ENCODE measurements around the gene FGFBP2.

Gene FGFBP2

GRCh38 chr4:15963001-15963451 lies at the start of gene FGFBP2:
FGFBP2 (minus strand) TSS chr4:15963175; CDS start chr4:15963129, 46 bp downstream.
- H3K27ac ChIP-seq = no peak within 1 kb of the TSS
- DNase-seq (ENCODE audit: low read depth, low spot score) = no peak
- TF ChIP-seq POLR2AphosphoS5 (IDR thresholded peaks at IDR 0.05; ENCODE audit: borderline replicate concordance, low read depth, low read length) (no peak), FOXP2 (optimal IDR thresholded peaks at IDR 0.05; ENCODE audit: control extremely low read depth, extremely low read length, insufficient read depth) (no peak), EZH2 (IDR thresholded peaks at IDR 0.05) (no peak)

DNA sequence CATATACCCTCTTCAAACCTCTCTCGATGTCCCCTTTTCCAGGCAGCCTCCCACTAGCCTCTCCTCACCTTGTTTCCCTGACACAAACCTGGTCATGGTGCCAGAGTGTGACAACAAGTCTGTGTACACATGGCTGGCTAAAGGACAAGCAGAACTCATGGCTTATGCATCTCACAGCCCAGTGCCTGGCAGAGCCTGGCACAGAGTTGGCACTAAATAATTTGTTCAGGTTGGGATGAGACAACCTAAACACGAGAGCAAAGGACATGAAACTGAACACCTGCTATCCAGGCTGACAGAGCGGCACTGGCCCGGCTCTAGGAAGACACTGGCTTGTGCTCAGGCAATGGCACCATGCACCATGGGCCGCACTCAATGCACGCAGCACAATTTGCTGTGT lies 48.2 kb upstream of the FGFBP2 start:
- no peaks in the 10 kb centered on the region for H3K9me3 ChIP-seq (ENCODE audit: low read depth, low read length)
- no peak for DNase-seq (ENCODE audit: low read depth, low spot score)
- H3K9ac ChIP-seq (ENCODE audit: insufficient read length) = no peak overlapping the region
- TF ChIP-seq EZH2 (IDR thresholded peaks at IDR 0.05) (no peak), POLR2AphosphoS5 (IDR thresholded peaks at IDR 0.05; ENCODE audit: borderline replicate concordance, low read depth, low read length) (no peak), FOXP2 (optimal IDR thresholded peaks at IDR 0.05; ENCODE audit: control extremely low read depth, extremely low read length, insufficient read depth) (no peak)
- no peak overlapping the region for H3K4me3 ChIP-seq
- H3K36me3 ChIP-seq (ENCODE audit: insufficient read depth, low read length) = no peaks in the 10 kb centered on the region
- H3K27ac ChIP-seq = no peak overlapping the region

More at GRCh38 chr4:15963001-15963451, at the start of gene FGFBP2:
- Histone ChIP-seq H3K9me3 (ENCODE audit: low read depth, low read length) (no peaks in the 10 kb centered on the region), H3K9ac (ENCODE audit: insufficient read length) (no peak within 1 kb of the TSS), H3K36me3 (ENCODE audit: insufficient read depth, low read length) (no peaks in the 10 kb centered on the region), H3K4me3 (no peak within 1 kb of the TSS)

- H3K9me3 ChIP-seq (ENCODE audit: low read depth, low read length) = no peaks in the 10 kb centered on the region
- H3K36me3 ChIP-seq (ENCODE audit: insufficient read depth, low read length) = no peaks in the 10 kb centered on the region
- no peak overlapping the region for H3K4me3 ChIP-seq
- TF ChIP-seq FOXP2 (optimal IDR thresholded peaks at IDR 0.05; ENCODE audit: control extremely low read depth, extremely low read length, insufficient read depth) (no peak), EZH2 (IDR thresholded peaks at IDR 0.05) (no peak), POLR2AphosphoS5 (IDR thresholded peaks at IDR 0.05; ENCODE audit: borderline replicate concordance, low read depth, low read length) (no peak)
- DNase-seq (ENCODE audit: low read depth, low spot score) = no peak
- no peak overlapping the region for H3K9ac ChIP-seq (ENCODE audit: insufficient read length)
- no peak overlapping the region for H3K27ac ChIP-seq
Observed at GRCh38 chr4:16009153-16009552, 46.2 kb upstream of the FGFBP2 start.

DNA sequence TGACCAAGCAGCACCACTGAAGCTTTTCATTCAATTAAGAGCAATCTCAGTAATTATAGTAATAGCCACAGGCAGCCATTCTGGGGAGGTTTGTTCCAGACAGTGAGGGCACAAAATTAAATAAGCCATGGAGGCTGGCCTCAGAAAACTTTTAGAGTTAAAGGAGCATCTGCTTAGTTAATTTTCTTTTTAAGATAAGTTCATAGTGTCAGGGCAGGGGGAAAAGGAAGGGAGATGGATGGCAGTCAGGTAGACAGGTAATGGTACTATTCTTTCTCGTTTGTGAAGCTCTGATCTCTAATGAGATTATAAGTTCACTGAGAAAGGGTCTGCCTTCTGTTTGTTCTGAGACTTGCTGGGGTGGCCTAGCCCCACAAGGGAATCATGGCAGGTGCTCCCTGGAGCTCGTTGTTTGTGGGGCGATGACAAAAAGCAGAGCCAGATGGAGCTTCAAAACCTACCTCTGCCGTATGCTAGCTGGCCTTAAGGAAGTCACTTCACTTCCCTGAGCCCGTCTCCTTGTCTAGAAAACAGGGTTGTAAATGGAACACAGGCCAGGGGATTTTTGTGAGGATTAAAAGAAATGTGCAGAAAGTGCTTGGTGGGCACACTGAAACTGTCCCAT lies 44.6 kb upstream of the FGFBP2 start:
- Histone ChIP-seq H3K4me3 (no peak overlapping the region), H3K9me3 (ENCODE audit: low read depth, low read length) (no peaks in the 10 kb centered on the region), H3K9ac (ENCODE audit: insufficient read length) (no peak overlapping the region), H3K36me3 (ENCODE audit: insufficient read depth, low read length) (no peaks in the 10 kb centered on the region), H3K27ac (no peak overlapping the region)
- no peak for TF ChIP-seq EZH2 (IDR thresholded peaks at IDR 0.05)
- TF ChIP-seq POLR2AphosphoS5 (IDR thresholded peaks at IDR 0.05; ENCODE audit: borderline replicate concordance, low read depth, low read length) = no peak
- no peak for TF ChIP-seq FOXP2 (optimal IDR thresholded peaks at IDR 0.05; ENCODE audit: control extremely low read depth, extremely low read length, insufficient read depth)
- no peak for DNase-seq (ENCODE audit: low read depth, low spot score)

DNA sequence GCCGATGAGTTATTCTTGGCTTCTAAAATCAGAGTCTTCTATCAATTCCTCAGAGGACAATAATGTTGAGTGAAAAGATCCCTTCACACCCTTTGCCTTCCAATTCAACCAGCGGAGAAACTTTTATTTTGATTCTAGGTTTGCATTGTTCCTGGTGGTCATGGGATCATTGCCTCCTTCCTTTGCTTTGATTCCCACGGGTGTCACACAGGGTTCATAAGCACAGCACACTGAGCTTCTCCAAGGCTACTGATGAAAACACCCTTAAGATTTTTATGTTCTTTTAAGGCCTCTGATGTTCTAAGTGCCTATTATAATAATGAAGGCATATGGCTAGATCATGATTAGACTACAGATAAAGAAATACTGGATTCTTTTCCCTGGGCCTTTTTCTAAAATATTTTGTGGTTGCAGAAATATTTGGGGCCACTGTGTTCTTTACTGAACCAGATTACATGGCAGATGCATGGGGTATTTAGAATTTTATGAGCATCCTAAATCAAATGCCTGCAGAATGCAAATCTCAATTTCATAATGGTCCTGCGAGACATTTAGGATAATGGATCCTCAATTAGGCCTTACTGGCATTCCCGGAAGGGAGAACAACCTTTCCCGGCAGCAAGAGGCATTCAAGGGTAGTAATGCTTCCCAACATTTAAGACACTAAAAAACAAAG lies 43.9 kb upstream of the FGFBP2 start:
- TF ChIP-seq POLR2AphosphoS5 (IDR thresholded peaks at IDR 0.05; ENCODE audit: borderline replicate concordance, low read depth, low read length) (no peak), EZH2 (IDR thresholded peaks at IDR 0.05) (no peak), FOXP2 (optimal IDR thresholded peaks at IDR 0.05; ENCODE audit: control extremely low read depth, extremely low read length, insufficient read depth) (no peak)
- Histone ChIP-seq H3K9ac (ENCODE audit: insufficient read length) (no peak overlapping the region), H3K9me3 (ENCODE audit: low read depth, low read length) (no peaks in the 10 kb centered on the region), H3K36me3 (ENCODE audit: insufficient read depth, low read length) (no peaks in the 10 kb centered on the region), H3K4me3 (no peak overlapping the region), H3K27ac (no peak overlapping the region)
- DNase-seq (ENCODE audit: low read depth, low spot score) = no peak

GRCh38 chr4:16005676-16006075 lies 42.7 kb upstream of the FGFBP2 start:
- H3K27ac ChIP-seq = no peak overlapping the region
- H3K9me3 ChIP-seq (ENCODE audit: low read depth, low read length) = no peaks in the 10 kb centered on the region

GRCh38 chr4:16001484-16001858 lies 38.5 kb upstream of the FGFBP2 start:
- DNase-seq (ENCODE audit: low read depth, low spot score) = no peak
- Histone ChIP-seq H3K9ac (ENCODE audit: insufficient read length) (no peak overlapping the region), H3K9me3 (ENCODE audit: low read depth, low read length) (no peaks in the 10 kb centered on the region), H3K27ac (no peak overlapping the region), H3K36me3 (ENCODE audit: insufficient read depth, low read length) (no peaks in the 10 kb centered on the region), H3K4me3 (no peak overlapping the region)
- no peak for TF ChIP-seq FOXP2 (optimal IDR thresholded peaks at IDR 0.05; ENCODE audit: control extremely low read depth, extremely low read length, insufficient read depth)
- TF ChIP-seq EZH2 (IDR thresholded peaks at IDR 0.05) = no peak
- no peak for TF ChIP-seq POLR2AphosphoS5 (IDR thresholded peaks at IDR 0.05; ENCODE audit: borderline replicate concordance, low read depth, low read length)

More at GRCh38 chr4:16005676-16006075, 42.7 kb upstream of the FGFBP2 start:
- Histone ChIP-seq H3K36me3 (ENCODE audit: insufficient read depth, low read length) (no peaks in the 10 kb centered on the region), H3K9ac (ENCODE audit: insufficient read length) (no peak overlapping the region), H3K4me3 (no peak overlapping the region)
- no peak for DNase-seq (ENCODE audit: low read depth, low spot score)
- TF ChIP-seq POLR2AphosphoS5 (IDR thresholded peaks at IDR 0.05; ENCODE audit: borderline replicate concordance, low read depth, low read length) (no peak), EZH2 (IDR thresholded peaks at IDR 0.05) (no peak)

GRCh38 chr4:16000708-16001483 lies 37.9 kb upstream of the FGFBP2 start:
- Histone ChIP-seq H3K36me3 (ENCODE audit: insufficient read depth, low read length) (no peaks in the 10 kb centered on the region), H3K27ac (no peak overlapping the region), H3K9ac (ENCODE audit: insufficient read length) (no peak overlapping the region), H3K9me3 (ENCODE audit: low read depth, low read length) (no peaks in the 10 kb centered on the region), H3K4me3 (no peak overlapping the region)
- no peak for DNase-seq (ENCODE audit: low read depth, low spot score)
- no peak for TF ChIP-seq EZH2 (IDR thresholded peaks at IDR 0.05)
- no peak for TF ChIP-seq POLR2AphosphoS5 (IDR thresholded peaks at IDR 0.05; ENCODE audit: borderline replicate concordance, low read depth, low read length)
- TF ChIP-seq FOXP2 (optimal IDR thresholded peaks at IDR 0.05; ENCODE audit: control extremely low read depth, extremely low read length, insufficient read depth) = no peak

All from SK-N-MC (cell line).